ENCODE measurements around the gene BCL11B.

Gene BCL11B

DNA sequence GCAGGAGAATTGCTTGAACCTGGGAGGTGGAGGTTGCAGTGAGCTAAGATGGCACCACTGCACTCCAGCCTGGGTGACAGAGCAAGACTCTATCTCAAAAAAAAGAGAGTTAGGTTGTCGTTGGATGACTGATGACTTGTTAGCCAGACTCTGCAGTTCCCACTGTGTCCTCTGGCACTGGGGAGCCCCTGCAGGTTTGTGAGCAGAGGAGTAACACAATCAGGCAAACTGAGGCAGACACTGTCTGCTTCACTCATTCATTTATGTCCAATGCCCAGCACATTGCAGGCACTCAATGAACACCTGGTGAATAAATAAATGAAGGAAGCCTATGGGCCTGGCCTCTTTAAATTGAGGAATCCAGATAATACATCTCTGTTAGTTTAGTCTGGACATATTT is 41.2 kb upstream of the BCL11B start:
- Histone ChIP-seq H3K79me1 (ENCODE audit: low read length) (no peaks in the 10 kb centered on the region), H3K18ac (ENCODE audit: low read length) (no peak overlapping the region), H3K79me2 (ENCODE audit: control insufficient read depth, insufficient read depth, low read length) (no peaks in the 10 kb centered on the region), H3K4ac (ENCODE audit: low read depth, low read length) (no peak overlapping the region), H2BK120ac (ENCODE audit: low read depth, low read length) (no peak overlapping the region), H3K56ac (ENCODE audit: low read length) (no peak overlapping the region), H3K27ac (ENCODE audit: low read depth, low read length) (no peak overlapping the region), H3K4me2 (ENCODE audit: low read length) (no peak overlapping the region), H2AK5ac (ENCODE audit: low read length) (no peak overlapping the region), H3K4me3 (ENCODE audit: low read length) (no peak overlapping the region), H3K36me3 (ENCODE audit: control insufficient read depth, insufficient read depth, low read length) (no peaks in the 10 kb centered on the region), H2BK15ac (replicated peaks; ENCODE audit: low read depth) (no peak overlapping the region), H3K27me3 (ENCODE audit: insufficient read depth, low read length, poor library complexity) (no peaks in the 10 kb centered on the region), H4K8ac (ENCODE audit: low read depth, low read length) (no peak overlapping the region), H4K5ac (ENCODE audit: low read length) (no peak overlapping the region), H2BK5ac (ENCODE audit: low read length) (no peak overlapping the region), H3K4me1 (ENCODE audit: control insufficient read depth, low read depth, low read length) (no peaks in the 10 kb centered on the region), H3K9ac (ENCODE audit: low read length) (no peak overlapping the region), H3K23ac (ENCODE audit: low read length) (no peak overlapping the region)
- DNase-seq: no peak
- WGBS (ENCODE audit: extremely low coverage, insufficient coverage, low lambda C conversion rate): no CpG with 5 or more reads among the region's 1 CpG

DNA sequence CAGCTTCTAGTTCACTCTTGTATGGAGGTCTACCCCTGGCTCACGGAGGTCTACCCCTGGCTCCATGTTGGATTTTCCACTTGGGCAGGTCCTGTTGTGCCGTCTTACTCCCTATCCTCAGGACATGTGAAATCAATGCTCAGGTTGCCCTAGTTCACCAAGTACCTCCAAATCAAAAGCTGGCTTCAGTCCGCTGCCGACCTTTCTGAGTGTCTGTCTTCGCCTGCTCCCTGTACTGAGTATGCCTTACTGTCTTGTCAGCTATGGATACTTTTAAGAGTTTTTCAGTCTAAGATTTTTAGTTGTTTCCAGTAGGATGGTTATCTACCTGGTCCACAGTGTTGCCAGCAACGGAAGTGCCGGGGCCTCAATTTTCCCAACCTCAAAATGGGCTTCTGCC is 40.1 kb upstream of the BCL11B start:
- no peak overlapping the region for H3K4ac ChIP-seq (ENCODE audit: low read depth, low read length)
- H3K27me3 ChIP-seq (ENCODE audit: insufficient read depth, low read length, poor library complexity): no peaks in the 10 kb centered on the region
- H3K36me3 ChIP-seq (ENCODE audit: control insufficient read depth, insufficient read depth, low read length): no peaks in the 10 kb centered on the region
- no peak overlapping the region for H4K5ac ChIP-seq (ENCODE audit: low read length)
- no CpG with 5 or more reads among the region's 7 CpGs for WGBS (ENCODE audit: extremely low coverage, insufficient coverage, low lambda C conversion rate)
- H3K23ac ChIP-seq (ENCODE audit: low read length): no peak overlapping the region
- no peak overlapping the region for H3K9ac ChIP-seq (ENCODE audit: low read length)
- H3K4me2 ChIP-seq (ENCODE audit: low read length): no peak overlapping the region
- H3K79me1 ChIP-seq (ENCODE audit: low read length): no peaks in the 10 kb centered on the region
- H3K56ac ChIP-seq (ENCODE audit: low read length): no peak overlapping the region
- no peak overlapping the region for H3K27ac ChIP-seq (ENCODE audit: low read depth, low read length)
- no peak overlapping the region for H3K4me3 ChIP-seq (ENCODE audit: low read length)
- no peak overlapping the region for H3K18ac ChIP-seq (ENCODE audit: low read length)
- H3K79me2 ChIP-seq (ENCODE audit: control insufficient read depth, insufficient read depth, low read length): no peaks in the 10 kb centered on the region
- no peak overlapping the region for H2BK15ac ChIP-seq (replicated peaks; ENCODE audit: low read depth)
- H2BK5ac ChIP-seq (ENCODE audit: low read length): no peak overlapping the region
- H4K8ac ChIP-seq (ENCODE audit: low read depth, low read length): no peak overlapping the region
- no peak overlapping the region for H2BK120ac ChIP-seq (ENCODE audit: low read depth, low read length)
- H2AK5ac ChIP-seq (ENCODE audit: low read length): no peak overlapping the region
- DNase-seq: no peak
- H3K4me1 ChIP-seq (ENCODE audit: control insufficient read depth, low read depth, low read length): no peaks in the 10 kb centered on the region

- H2BK15ac ChIP-seq (replicated peaks; ENCODE audit: low read depth): no peak overlapping the region
- no peak overlapping the region for H4K8ac ChIP-seq (ENCODE audit: low read depth, low read length)
- H3K4ac ChIP-seq (ENCODE audit: low read depth, low read length): no peak overlapping the region
- H2BK5ac ChIP-seq (ENCODE audit: low read length): no peak overlapping the region
- no peak overlapping the region for H3K23ac ChIP-seq (ENCODE audit: low read length)
- no peak overlapping the region for H3K4me2 ChIP-seq (ENCODE audit: low read length)
- no peak overlapping the region for H4K5ac ChIP-seq (ENCODE audit: low read length)
- no peaks in the 10 kb centered on the region for H3K27me3 ChIP-seq (ENCODE audit: insufficient read depth, low read length, poor library complexity)
- no peak for DNase-seq
- no peak overlapping the region for H3K56ac ChIP-seq (ENCODE audit: low read length)
- no peaks in the 10 kb centered on the region for H3K36me3 ChIP-seq (ENCODE audit: control insufficient read depth, insufficient read depth, low read length)
- no CpG with 5 or more reads among the region's 4 CpGs for WGBS (ENCODE audit: extremely low coverage, insufficient coverage, low lambda C conversion rate)
- H3K79me2 ChIP-seq (ENCODE audit: control insufficient read depth, insufficient read depth, low read length): no peaks in the 10 kb centered on the region
- H3K27ac ChIP-seq (ENCODE audit: low read depth, low read length): no peak overlapping the region
- H3K18ac ChIP-seq (ENCODE audit: low read length): no peak overlapping the region
- H3K4me3 ChIP-seq (ENCODE audit: low read length): no peak overlapping the region
- H3K79me1 ChIP-seq (ENCODE audit: low read length): no peaks in the 10 kb centered on the region
- no peak overlapping the region for H2AK5ac ChIP-seq (ENCODE audit: low read length)
- no peak overlapping the region for H2BK120ac ChIP-seq (ENCODE audit: low read depth, low read length)
- no peak overlapping the region for H3K9ac ChIP-seq (ENCODE audit: low read length)
- H3K4me1 ChIP-seq (ENCODE audit: control insufficient read depth, low read depth, low read length): no peaks in the 10 kb centered on the region
These were observed 37.3 kb upstream of the BCL11B start for GRCh38 chr14:99309220-99309766.

GRCh38 chr14:99304208-99304607 is 32.2 kb upstream of the BCL11B start:
- DNase-seq: no peak
- H4K8ac ChIP-seq (ENCODE audit: low read depth, low read length): no peak overlapping the region

DNA sequence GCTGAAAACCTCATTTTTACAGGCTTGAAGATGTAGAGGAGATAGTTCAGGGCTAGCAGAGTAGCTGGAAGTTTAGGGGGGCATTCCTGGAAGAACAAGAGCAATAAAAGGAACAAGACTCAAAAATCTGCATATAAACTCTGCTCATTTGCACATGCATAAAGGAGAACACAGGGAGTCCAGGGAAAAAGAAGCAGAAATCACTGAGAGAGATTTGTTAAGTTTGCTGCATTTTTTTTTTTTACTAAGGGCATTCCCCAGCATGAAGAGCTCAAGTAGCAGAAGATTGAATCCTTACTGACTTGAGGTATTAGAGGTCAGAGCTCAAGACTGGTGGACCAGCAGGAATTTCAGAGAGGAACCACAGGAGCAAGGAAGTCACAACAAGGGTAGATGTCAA is 28.2 kb upstream of the BCL11B start:
- Histone ChIP-seq H2BK120ac (ENCODE audit: low read depth, low read length) (no peak overlapping the region), H2AK5ac (ENCODE audit: low read length) (no peak overlapping the region), H2BK5ac (ENCODE audit: low read length) (no peak overlapping the region), H3K4me2 (ENCODE audit: low read length) (no peak overlapping the region), H3K79me1 (ENCODE audit: low read length) (no peaks in the 10 kb centered on the region), H3K56ac (ENCODE audit: low read length) (no peak overlapping the region), H3K36me3 (ENCODE audit: control insufficient read depth, insufficient read depth, low read length) (no peaks in the 10 kb centered on the region), H2BK15ac (replicated peaks; ENCODE audit: low read depth) (no peak overlapping the region), H3K79me2 (ENCODE audit: control insufficient read depth, insufficient read depth, low read length) (no peaks in the 10 kb centered on the region), H3K4me1 (ENCODE audit: control insufficient read depth, low read depth, low read length) (no peaks in the 10 kb centered on the region), H3K27me3 (ENCODE audit: insufficient read depth, low read length, poor library complexity) (no peaks in the 10 kb centered on the region), H3K23ac (ENCODE audit: low read length) (no peak overlapping the region), H4K8ac (ENCODE audit: low read depth, low read length) (no peak overlapping the region), H3K4ac (ENCODE audit: low read depth, low read length) (no peak overlapping the region), H3K27ac (ENCODE audit: low read depth, low read length) (no peak overlapping the region), H3K4me3 (ENCODE audit: low read length) (no peak overlapping the region), H4K5ac (ENCODE audit: low read length) (no peak overlapping the region), H3K9ac (ENCODE audit: low read length) (no peak overlapping the region), H3K18ac (ENCODE audit: low read length) (no peak overlapping the region)
- DNase-seq: no peak

More at GRCh38 chr14:99304208-99304607, 32.2 kb upstream of the BCL11B start:
- Histone ChIP-seq H3K4me3 (ENCODE audit: low read length) (no peak overlapping the region), H3K4ac (ENCODE audit: low read depth, low read length) (no peak overlapping the region), H4K5ac (ENCODE audit: low read length) (no peak overlapping the region), H3K36me3 (ENCODE audit: control insufficient read depth, insufficient read depth, low read length) (no peaks in the 10 kb centered on the region), H3K79me1 (ENCODE audit: low read length) (no peaks in the 10 kb centered on the region), H3K4me1 (ENCODE audit: control insufficient read depth, low read depth, low read length) (no peaks in the 10 kb centered on the region), H3K79me2 (ENCODE audit: control insufficient read depth, insufficient read depth, low read length) (no peaks in the 10 kb centered on the region), H3K27me3 (ENCODE audit: insufficient read depth, low read length, poor library complexity) (no peaks in the 10 kb centered on the region), H3K27ac (ENCODE audit: low read depth, low read length) (no peak overlapping the region), H2BK5ac (ENCODE audit: low read length) (no peak overlapping the region), H3K4me2 (ENCODE audit: low read length) (no peak overlapping the region), H2AK5ac (ENCODE audit: low read length) (no peak overlapping the region), H2BK120ac (ENCODE audit: low read depth, low read length) (no peak overlapping the region), H2BK15ac (replicated peaks; ENCODE audit: low read depth) (no peak overlapping the region), H3K23ac (ENCODE audit: low read length) (no peak overlapping the region), H3K56ac (ENCODE audit: low read length) (no peak overlapping the region), H3K18ac (ENCODE audit: low read length) (no peak overlapping the region), H3K9ac (ENCODE audit: low read length) (no peak overlapping the region)
- WGBS (ENCODE audit: extremely low coverage, insufficient coverage, low lambda C conversion rate): no CpG with 5 or more reads among the region's 1 CpG

DNA sequence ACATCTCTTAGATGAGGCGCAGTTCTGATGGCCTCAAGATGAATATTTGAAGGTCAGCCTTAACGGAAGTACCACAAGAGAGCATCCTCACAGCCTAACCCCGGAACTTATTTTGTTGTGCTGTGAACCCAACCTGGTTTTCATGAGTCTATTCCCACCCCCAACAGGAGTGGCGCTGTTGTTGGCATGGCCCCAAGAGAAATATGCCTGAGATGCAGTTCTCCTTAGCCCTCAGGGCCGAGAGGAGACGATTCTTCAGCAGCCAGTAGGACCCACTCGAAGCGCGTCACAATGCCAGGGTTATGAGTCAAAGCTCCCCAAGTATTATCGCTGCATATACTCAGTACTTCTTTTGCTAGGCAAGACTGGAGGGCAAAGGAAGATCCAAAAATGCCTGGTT is 24.5 kb upstream of the BCL11B start:
- no CpG with 5 or more reads among the region's 10 CpGs for WGBS (ENCODE audit: extremely low coverage, insufficient coverage, low lambda C conversion rate)

More for the DNA sequence above, 24.5 kb upstream of the BCL11B start:
- Histone ChIP-seq H4K8ac (ENCODE audit: low read depth, low read length) (no peak overlapping the region), H3K27me3 (ENCODE audit: insufficient read depth, low read length, poor library complexity) (no peaks in the 10 kb centered on the region), H3K18ac (ENCODE audit: low read length) (no peak overlapping the region), H2BK5ac (ENCODE audit: low read length) (no peak overlapping the region), H3K27ac (ENCODE audit: low read depth, low read length) (no peak overlapping the region), H2BK120ac (ENCODE audit: low read depth, low read length) (no peak overlapping the region), H3K4ac (ENCODE audit: low read depth, low read length) (no peak overlapping the region), H3K56ac (ENCODE audit: low read length) (no peak overlapping the region), H2BK15ac (replicated peaks; ENCODE audit: low read depth) (no peak overlapping the region), H3K9ac (ENCODE audit: low read length) (no peak overlapping the region), H3K23ac (ENCODE audit: low read length) (no peak overlapping the region), H4K5ac (ENCODE audit: low read length) (no peak overlapping the region), H3K4me3 (ENCODE audit: low read length) (no peak overlapping the region), H3K79me2 (ENCODE audit: control insufficient read depth, insufficient read depth, low read length) (no peaks in the 10 kb centered on the region), H3K4me1 (ENCODE audit: control insufficient read depth, low read depth, low read length) (no peaks in the 10 kb centered on the region), H3K36me3 (ENCODE audit: control insufficient read depth, insufficient read depth, low read length) (no peaks in the 10 kb centered on the region), H3K79me1 (ENCODE audit: low read length) (no peaks in the 10 kb centered on the region), H2AK5ac (ENCODE audit: low read length) (no peak overlapping the region), H3K4me2 (ENCODE audit: low read length) (no peak overlapping the region)
- DNase-seq: peak; percentile 23
